IPS-18c (cell line): ENCODE data around the gene GPR35.
A peak's percentile ranks its signal among the peaks of the same experiment; 100 is the strongest.

ENCODE experiments used
- H3K4me3 ChIP-seq: 2 replicates; pipeline ENCODE4 v1.7.0; 2013; ENCODE audit warnings: low read depth, mild to moderate bottlenecking, low read length, moderate library complexity; ENCODE audit not compliant: insufficient read depth
- H3K9me3 ChIP-seq: one replicate; pipeline ENCODE4 v1.6.1; 2013; ENCODE audit warnings: mild to moderate bottlenecking, low read length, moderate library complexity; ENCODE audit not compliant: control insufficient read depth, insufficient read depth

Gene GPR35

GRCh38 chr2:240586919-240587800 lies 38.1 kb upstream of the GPR35 start:
- Histone ChIP-seq H3K9me3 (no peaks in the 10 kb centered on the region), H3K4me3 (peak overlapping the region; percentile 100)

DNA sequence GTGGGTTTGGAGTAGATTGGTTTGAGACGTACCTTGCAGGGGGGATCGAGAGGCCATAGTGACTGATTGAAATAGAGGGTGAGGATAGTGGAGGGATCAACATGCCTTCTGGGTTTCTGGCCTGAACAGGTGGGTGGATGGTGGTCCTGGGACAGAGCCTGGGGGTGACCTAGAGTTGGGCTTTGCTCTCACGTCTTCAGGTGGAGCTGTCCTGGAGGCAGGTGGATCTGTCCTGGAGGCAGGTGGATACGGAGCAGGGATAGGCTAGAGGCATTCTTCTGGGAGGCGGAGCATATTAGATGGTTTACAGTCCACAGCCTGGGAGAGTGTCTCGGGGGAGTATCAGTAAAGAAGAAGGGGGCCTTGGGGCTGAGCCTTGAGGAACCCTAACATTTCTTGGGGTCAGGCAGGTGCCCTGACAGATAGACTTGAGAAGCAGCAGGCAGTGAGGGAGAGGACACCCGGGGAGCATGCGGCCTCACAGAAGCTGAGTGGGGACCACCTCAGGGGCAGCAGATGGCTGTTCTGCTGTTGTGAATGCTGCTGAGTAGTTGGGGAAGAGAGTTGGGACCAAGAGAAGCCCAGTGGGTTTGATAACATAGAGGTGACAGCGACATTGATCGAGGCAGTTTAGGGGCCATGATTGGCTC lies 37.1 kb upstream of the GPR35 start:
- Histone ChIP-seq H3K9me3 (peaks cover 2% of the 10 kb centered on the region), H3K4me3 (peak overlapping the region; percentile 100; the same call in 1 of the 2 replicates)

DNA sequence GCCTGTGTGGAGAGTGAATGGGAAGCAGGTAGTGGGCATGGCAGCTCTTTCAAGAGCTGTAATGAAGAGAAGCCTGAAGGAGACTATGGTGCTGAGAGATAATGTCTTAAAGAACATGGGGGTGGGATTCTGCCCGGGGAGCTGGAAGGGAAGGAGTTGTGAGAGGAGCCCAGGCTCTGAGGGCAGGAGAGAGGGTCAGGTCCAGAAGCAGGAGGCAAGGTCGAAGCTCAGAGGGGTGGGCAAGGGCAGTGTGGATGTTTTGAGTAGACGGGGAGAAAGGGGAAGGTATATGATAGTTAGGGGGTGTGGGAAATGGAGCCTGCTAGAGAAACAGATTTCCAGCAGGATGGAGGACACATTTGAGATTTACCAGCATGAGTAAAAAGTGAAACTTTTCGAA lies 36.6 kb upstream of the GPR35 start:
- Histone ChIP-seq H3K4me3 (no peak overlapping the region), H3K9me3 (peaks cover 2% of the 10 kb centered on the region)

DNA sequence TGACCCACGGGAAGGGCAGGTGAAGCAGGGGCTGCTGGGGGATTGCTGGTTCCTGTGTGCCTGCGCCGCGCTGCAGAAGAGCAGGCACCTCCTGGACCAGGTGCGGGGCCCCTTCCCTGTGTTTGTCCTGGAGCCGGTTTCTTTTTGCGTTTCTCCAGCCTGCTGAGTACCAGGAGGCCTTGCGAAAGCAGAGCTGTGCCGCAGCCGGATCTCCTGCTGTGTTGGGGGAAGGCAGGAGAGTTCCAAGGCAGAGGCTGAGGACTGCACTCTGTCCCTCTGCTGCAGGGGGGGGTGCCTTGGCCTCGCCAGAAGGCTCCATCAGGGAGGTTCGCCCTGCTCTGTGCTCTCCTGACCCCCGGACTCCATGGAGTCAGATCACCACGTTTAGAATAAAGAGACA lies 35.9 kb upstream of the GPR35 start:
- Histone ChIP-seq H3K9me3 (peaks cover 2% of the 10 kb centered on the region), H3K4me3 (no peak overlapping the region)

DNA sequence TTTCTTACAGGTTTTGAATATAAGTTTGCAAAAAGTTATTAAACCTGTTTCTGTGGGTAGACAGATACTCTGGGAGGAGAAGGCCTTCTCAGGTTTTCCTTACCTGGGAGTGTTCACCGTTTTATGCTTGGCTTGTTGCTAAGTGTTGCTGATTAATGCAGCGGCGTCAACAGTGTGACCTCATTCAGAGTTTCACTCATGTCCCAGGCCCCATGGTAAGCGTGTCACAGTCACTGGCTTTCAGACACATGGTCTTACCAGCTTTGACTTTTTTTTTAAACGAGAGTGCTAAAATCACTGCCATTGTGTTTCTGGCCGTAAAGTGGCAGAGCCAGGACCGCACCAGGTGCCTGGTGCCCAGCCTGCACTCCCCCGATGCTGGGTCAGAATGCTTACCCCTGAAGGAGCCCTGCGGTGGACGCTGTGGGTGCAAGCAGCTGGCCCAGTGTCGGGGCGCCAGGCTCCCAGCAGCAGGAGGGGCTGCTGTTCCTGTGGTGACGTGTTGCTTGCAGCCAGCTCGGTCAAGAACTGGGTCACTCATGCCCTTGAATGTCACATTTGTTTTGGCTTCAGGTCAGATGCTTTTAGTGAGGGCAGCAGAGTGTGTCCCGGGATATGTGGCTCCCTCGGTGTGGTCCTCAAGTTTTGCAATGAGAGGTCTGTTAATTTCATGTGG lies 35.3 kb upstream of the GPR35 start:
- Histone ChIP-seq H3K9me3 (peaks cover 2% of the 10 kb centered on the region), H3K4me3 (no peak overlapping the region)

DNA sequence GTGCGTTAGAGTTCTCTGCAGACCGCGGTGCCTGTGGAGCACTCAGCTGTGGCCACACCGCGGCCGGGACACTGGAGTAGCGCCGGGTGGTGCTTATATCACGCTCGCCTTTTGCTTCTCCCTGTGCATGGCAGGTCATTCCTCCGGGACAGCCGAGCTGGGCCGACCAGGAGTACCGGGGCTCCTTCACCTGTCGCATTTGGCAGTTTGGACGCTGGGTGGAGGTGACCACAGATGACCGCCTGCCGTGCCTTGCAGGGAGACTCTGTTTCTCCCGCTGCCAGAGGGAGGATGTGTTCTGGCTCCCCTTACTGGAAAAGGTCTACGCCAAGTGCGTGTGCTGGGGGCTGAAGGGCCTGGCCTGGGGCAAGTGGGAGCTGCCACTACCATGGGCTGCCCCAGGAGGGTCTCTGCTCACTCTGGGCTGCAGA lies 34.6 kb upstream of the GPR35 start:
- Histone ChIP-seq H3K9me3 (peaks cover 2% of the 10 kb centered on the region), H3K4me3 (no peak overlapping the region)

DNA sequence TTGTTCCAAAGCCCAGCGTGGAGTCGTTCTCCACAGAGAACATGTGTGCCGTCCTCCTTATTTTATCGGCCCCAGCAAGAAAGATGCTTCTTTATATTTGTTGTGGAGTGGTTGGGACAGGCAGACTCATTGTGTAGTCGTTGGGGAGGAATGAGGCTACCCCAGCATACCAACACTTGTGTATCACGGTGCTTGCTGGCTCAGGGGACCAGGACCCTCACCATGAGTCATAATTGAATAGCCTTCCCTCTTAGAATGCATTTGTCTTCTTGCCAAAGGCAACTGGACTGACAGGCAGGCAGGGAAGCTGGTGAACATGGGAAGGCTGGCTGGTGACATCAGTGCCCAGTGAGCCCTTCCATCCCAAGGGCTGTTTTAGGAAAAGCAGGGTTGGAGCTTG lies 34.1 kb upstream of the GPR35 start:
- peaks cover 2% of the 10 kb centered on the region for H3K9me3 ChIP-seq
- H3K4me3 ChIP-seq, result no peak overlapping the region

GRCh38 chr2:240591784-240592183 lies 33.5 kb upstream of the GPR35 start:
- Histone ChIP-seq H3K9me3 (peaks cover 2% of the 10 kb centered on the region), H3K4me3 (no peak overlapping the region)

- H3K9me3 ChIP-seq, result peaks cover 2% of the 10 kb centered on the region
- no peak overlapping the region for H3K4me3 ChIP-seq
Measured at GRCh38 chr2:240593026-240593702, 32.1 kb upstream of the GPR35 start.

DNA sequence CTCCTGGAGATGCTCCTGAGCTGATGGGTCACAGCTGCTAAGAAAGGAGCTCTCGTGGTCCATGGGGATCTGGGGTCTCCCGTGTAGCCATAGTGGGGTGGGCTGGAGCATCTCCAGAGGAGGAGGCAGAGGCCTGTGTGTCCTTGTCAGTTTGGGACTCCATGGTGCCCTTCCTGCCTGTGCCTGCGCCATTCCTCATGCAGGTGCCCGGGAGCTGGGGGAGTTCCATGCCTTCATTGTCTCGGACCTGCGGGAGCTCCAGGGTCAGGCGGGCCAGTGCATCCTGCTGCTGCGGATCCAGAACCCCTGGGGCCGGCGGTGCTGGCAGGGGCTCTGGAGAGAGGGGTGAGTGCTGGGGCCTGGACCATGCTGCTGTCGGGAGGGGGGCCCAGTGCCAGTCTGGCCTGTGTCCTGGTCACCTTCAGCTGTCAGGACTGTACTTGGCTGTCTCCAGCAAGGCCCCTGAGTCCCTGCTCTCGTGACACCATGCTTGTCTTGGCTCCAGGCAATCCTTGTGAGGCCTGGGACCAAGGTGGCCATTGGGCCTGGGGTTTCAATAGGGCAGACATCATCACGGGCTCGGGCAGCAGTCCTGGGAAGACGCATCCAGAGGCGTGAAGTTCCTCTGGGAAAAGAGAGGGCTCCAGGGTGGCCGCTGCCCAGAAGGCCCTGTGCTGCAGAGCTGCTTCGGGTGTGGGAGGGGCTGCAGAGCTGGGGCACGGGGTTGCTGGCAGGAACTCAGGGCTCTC lies 31.4 kb upstream of the GPR35 start:
- Histone ChIP-seq H3K4me3 (no peak overlapping the region), H3K9me3 (peaks cover 2% of the 10 kb centered on the region)

DNA sequence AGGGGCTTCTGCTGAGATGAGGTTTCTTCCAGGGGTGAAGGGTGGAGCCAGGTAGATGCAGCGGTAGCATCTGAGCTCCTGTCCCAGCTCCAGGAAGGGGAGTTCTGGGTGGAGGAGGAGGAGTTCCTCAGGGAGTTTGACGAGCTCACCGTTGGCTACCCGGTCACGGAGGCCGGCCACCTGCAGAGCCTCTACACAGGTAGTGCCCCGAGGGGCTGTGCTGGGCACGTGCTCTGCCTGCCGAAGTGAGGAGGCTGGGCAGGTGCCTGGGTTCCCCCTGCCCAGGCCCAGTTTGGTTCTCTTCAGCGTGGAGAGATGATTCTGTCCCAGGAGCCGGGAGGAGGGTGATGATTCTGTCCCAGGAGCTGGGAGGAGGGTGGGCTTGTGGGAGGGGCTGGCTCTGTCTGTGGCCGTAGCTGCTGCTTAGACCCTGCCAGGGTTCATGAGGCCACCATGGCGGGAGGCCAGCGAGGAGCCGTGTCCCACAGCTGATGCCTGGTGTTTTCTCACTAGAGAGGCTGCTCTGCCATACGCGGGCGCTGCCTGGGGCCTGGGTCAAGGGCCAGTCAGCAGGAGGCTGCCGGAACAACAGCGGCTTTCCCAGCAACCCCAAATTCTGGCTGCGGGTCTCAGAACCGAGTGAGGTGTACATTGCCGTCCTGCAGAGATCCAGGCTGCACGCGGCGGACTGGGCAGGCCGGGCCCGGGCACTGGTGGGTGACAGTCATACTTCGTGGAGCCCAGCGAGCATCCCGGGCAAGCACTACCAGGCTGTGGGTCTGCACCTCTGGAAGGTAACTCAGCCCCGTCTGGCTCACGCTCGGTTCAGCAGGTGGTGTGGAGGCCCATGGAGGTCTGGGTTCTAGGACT lies 30.5 kb upstream of the GPR35 start:
- H3K9me3 ChIP-seq, result peaks cover 2% of the 10 kb centered on the region

GRCh38 chr2:240595381-240596079 lies 29.8 kb upstream of the GPR35 start:
- H3K9me3 ChIP-seq, result peaks cover 2% of the 10 kb centered on the region
- H3K4me3 ChIP-seq, result no peak overlapping the region

More for the DNA sequence above, 30.5 kb upstream of the GPR35 start:
- H3K4me3 ChIP-seq, result no peak overlapping the region

DNA sequence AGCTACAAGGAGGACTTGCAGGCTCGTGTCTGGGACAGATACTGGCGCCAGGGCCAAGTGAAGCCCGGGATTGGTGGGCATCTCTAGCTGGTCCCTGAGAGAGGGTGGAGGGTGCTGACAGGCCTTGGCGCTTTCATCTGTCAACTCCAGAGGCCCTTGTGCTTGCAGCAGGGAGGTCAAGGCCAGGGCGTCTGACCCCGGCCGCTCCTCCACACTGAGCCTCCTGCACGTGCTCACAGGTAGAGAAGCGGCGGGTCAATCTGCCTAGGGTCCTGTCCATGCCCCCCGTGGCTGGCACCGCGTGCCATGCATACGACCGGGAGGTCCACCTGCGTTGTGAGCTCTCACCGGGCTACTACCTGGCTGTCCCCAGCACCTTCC lies 29.2 kb upstream of the GPR35 start:
- Histone ChIP-seq H3K4me3 (no peak overlapping the region), H3K9me3 (peaks cover 2% of the 10 kb centered on the region)

DNA sequence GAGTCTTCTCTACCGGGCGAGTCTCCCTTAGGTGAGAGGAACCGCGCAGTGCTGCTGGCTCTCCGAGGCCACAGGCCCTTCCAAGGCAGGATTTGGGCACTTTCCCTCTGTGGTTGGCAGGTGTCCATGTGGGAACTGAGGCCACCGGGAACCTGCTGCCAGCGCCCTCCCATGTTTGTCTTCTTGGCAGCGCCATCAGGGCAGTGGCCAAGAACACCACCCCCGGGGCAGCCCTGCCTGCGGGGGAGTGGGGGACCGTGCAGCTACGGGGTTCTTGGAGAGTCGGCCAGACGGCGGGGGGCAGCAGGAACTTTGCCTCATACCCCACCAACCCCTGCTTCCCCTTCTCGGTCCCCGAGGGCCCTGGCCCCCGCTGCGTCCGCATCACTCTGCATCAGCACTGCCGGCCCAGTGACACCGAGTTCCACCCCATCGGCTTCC lies 28.8 kb upstream of the GPR35 start:
- Histone ChIP-seq H3K9me3 (peaks cover 2% of the 10 kb centered on the region), H3K4me3 (no peak overlapping the region)

DNA sequence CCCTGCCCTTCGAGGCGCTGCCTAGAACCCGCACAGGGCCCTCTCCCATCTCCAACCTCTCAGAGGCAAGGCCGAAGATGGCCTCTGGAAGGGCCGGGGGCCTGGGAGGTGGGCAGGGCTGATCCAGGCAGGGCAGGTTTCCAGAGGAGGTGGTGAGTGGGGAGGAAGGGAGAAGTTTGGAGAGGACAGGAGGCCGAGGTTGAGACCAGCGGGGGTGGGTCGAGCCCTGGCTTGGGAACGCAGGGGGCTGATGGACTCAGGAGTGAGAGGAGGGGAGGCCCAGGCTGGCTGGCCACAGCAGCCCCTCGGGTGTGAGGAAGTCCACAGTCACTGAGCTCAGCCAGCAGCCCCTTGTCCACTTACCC lies 28.2 kb upstream of the GPR35 start:
- H3K9me3 ChIP-seq, result peaks cover 2% of the 10 kb centered on the region
- no peak overlapping the region for H3K4me3 ChIP-seq
